ENCODE results near the gene MBTPS1. TPM values are rescaled to one million over a fixed set of nuclear protein-coding genes. Genes with fewer than 3 reads are reported as not detected.
"Not testable (repeated sequence)": the region's sequence is repeated elsewhere in the genome, so short reads cannot be mapped to it uniquely, and the experiment has no call there.

The MBTPS1 gene
- total and polyA plus RNA-seq, 4 donors, result 28.9 to 108 (median 71.6) TPM

- ATAC-seq (ENCODE audit: low FRiP score), result no peak
- Histone ChIP-seq H3K36me3 (ENCODE audit: control insufficient read depth in 1 of 2, insufficient read depth in 2 of 2, low read length in 1 of 2) (no peaks in the 10 kb centered on the region), H3K4me1 (ENCODE audit: control insufficient read depth in 1 of 2, insufficient read depth in 2 of 2, low read length in 2 of 2) (no peaks in the 10 kb centered on the region), H3K4me3 (ENCODE audit: low read length in 2 of 2) (no peak overlapping the region), H3K9me3 (ENCODE audit: control insufficient read depth, low read length) (no peaks in the 10 kb centered on the region), H3K27ac (ENCODE audit: low read depth in 1 of 2, low read length in 2 of 2) (no peak overlapping the region), H3K27me3 (ENCODE audit: control insufficient read depth in 1 of 2, insufficient read depth in 2 of 2, low read length in 1 of 2) (no peaks in the 10 kb centered on the region)
- intact Hi-C loops (cut with DNase I), result no loop called here
- DNase-seq, result no peak
- 85 to 89% methylated on average over 7 of the region's 7 CpGs for WGBS, 2 donors
Observed at GRCh38 chr16:84124257-84125073, 7.7 kb upstream of the MBTPS1 start.

DNA sequence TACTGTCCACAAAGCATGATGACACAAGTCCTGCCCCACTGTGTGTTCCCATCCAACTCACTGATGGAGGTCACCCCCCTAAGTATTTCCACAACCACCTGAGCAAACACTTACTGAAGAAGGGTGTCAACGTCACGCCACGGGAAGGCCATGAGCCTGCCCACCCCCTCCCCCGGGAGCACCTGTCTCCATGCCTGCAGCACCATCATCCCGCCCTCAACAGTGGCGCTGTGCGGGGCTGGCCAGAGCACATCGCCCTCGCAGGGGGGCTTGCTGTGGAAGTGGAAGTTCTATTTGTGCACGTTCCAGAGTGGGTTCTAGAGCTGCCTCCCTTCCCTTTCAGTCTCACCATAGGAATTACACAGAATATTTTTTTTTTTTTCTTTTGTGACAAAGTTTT, 4.3 kb upstream of the MBTPS1 start:
- no peak overlapping the region for H3K4me3 ChIP-seq (ENCODE audit: low read length in 2 of 2)
- intact Hi-C loops (cut with DNase I), result no loop called here
- ATAC-seq (ENCODE audit: low FRiP score) (no peak), DNase-seq (no peak)
- 83 to 87% methylated on average over 10 of the region's 10 CpGs for WGBS, 2 donors
- no peaks in the 10 kb centered on the region for H3K27me3 ChIP-seq (ENCODE audit: control insufficient read depth in 1 of 2, insufficient read depth in 2 of 2, low read length in 1 of 2)
- no peaks in the 10 kb centered on the region for H3K9me3 ChIP-seq (ENCODE audit: control insufficient read depth, low read length)
- no peaks in the 10 kb centered on the region for H3K4me1 ChIP-seq (ENCODE audit: control insufficient read depth in 1 of 2, insufficient read depth in 2 of 2, low read length in 2 of 2)
- no peak overlapping the region for H3K27ac ChIP-seq (ENCODE audit: low read depth in 1 of 2, low read length in 2 of 2)
- H3K36me3 ChIP-seq (ENCODE audit: control insufficient read depth in 1 of 2, insufficient read depth in 2 of 2, low read length in 1 of 2), result no peaks in the 10 kb centered on the region

GRCh38 chr16:84120023-84120422, 3.3 kb upstream of the MBTPS1 start:
- H3K27ac ChIP-seq (ENCODE audit: low read depth in 1 of 2, low read length in 2 of 2), result no peak overlapping the region
- H3K36me3 ChIP-seq (ENCODE audit: control insufficient read depth in 1 of 2, insufficient read depth in 2 of 2, low read length in 1 of 2), result no peaks in the 10 kb centered on the region
- no peak for ATAC-seq (ENCODE audit: low FRiP score)
- H3K9me3 ChIP-seq (ENCODE audit: control insufficient read depth, low read length), result no peaks in the 10 kb centered on the region
- no peaks in the 10 kb centered on the region for H3K4me1 ChIP-seq (ENCODE audit: control insufficient read depth in 1 of 2, insufficient read depth in 2 of 2, low read length in 2 of 2)
- intact Hi-C loops (cut with DNase I), result no loop called here
- DNase-seq, result no peak
- no peaks in the 10 kb centered on the region for H3K27me3 ChIP-seq (ENCODE audit: control insufficient read depth in 1 of 2, insufficient read depth in 2 of 2, low read length in 1 of 2)
- WGBS, 2 donors, result 70 to 76% methylated on average over 5 of the region's 5 CpGs
- H3K4me3 ChIP-seq (ENCODE audit: low read length in 2 of 2), result no peak overlapping the region

DNA sequence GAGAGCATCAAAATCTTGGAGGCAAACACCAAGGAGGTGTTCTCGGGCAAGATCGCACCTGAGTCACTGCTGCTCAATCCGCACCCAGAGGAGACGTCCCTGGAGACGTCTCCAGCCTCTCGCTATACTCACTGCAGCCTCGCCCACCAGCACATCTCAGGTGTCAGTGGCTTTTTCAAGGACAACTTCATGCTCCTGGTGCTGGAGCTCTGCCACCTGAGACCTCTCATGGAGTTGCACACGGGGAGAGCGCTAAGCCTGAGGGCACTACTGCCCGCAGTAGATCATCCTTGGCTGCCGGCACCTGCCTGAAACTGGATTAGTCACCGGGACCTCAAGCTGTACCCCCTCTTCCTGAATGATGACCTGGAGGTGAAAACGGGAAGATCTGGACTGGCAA, 2.6 kb upstream of the MBTPS1 start:
- no peak for DNase-seq
- Histone ChIP-seq H3K36me3 (ENCODE audit: control insufficient read depth in 1 of 2, insufficient read depth in 2 of 2, low read length in 1 of 2) (no peaks in the 10 kb centered on the region), H3K27me3 (ENCODE audit: control insufficient read depth in 1 of 2, insufficient read depth in 2 of 2, low read length in 1 of 2) (no peaks in the 10 kb centered on the region), H3K4me1 (ENCODE audit: control insufficient read depth in 1 of 2, insufficient read depth in 2 of 2, low read length in 2 of 2) (no peaks in the 10 kb centered on the region), H3K9me3 (ENCODE audit: control insufficient read depth, low read length) (no peaks in the 10 kb centered on the region), H3K4me3 (ENCODE audit: low read length in 2 of 2) (no peak overlapping the region), H3K27ac (ENCODE audit: low read depth in 1 of 2, low read length in 2 of 2) (no peak overlapping the region)
- 87 to 89% methylated on average over 13 of the region's 13 CpGs for WGBS, 2 donors
- intact Hi-C loops (cut with DNase I), result no loop called here
- no peak for ATAC-seq (ENCODE audit: low FRiP score)

- H3K4me1 ChIP-seq (ENCODE audit: control insufficient read depth in 1 of 2, insufficient read depth in 2 of 2, low read length in 2 of 2); H3K9me3 ChIP-seq (ENCODE audit: control insufficient read depth, low read length); H3K27me3 ChIP-seq (ENCODE audit: control insufficient read depth in 1 of 2, insufficient read depth in 2 of 2, low read length in 1 of 2); DNase-seq; H3K27ac ChIP-seq (ENCODE audit: low read depth in 1 of 2, low read length in 2 of 2); ATAC-seq (ENCODE audit: low FRiP score); H3K4me3 ChIP-seq (ENCODE audit: low read length in 2 of 2); intact Hi-C loops (cut with DNase I); H3K36me3 ChIP-seq (ENCODE audit: control insufficient read depth in 1 of 2, insufficient read depth in 2 of 2, low read length in 1 of 2): not testable (repeated sequence)
- WGBS, 2 donors, result 89 to 91% methylated on average over 5 of the region's 5 CpGs
Observed at GRCh38 chr16:84118315-84118714, 1.6 kb upstream of the MBTPS1 start.

DNA sequence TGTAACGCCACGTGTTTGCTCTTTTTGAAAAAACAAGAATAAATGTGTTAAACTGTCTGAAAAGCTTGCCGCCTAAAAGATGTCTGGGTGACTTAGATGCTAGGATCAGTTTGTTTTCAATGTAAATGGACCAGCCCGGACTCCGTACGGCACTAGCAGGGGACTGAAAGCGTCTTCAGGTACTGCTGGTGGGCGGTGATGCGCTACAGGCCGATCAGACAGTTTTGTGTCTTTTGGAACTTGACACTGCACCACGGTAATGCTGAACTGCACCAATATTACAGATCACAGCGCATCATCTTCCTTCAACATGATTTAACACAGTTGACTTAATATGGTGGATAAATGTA, 727 bp upstream of the MBTPS1 start:
- Histone ChIP-seq H3K4me3 (ENCODE audit: low read length in 2 of 2) (peak overlapping the region; percentile 80 to 99), H3K27me3 (ENCODE audit: control insufficient read depth in 1 of 2, insufficient read depth in 2 of 2, low read length in 1 of 2) (no peaks in the 10 kb centered on the region), H3K4me1 (ENCODE audit: control insufficient read depth in 1 of 2, insufficient read depth in 2 of 2, low read length in 2 of 2) (no peaks in the 10 kb centered on the region), H3K36me3 (ENCODE audit: control insufficient read depth in 1 of 2, insufficient read depth in 2 of 2, low read length in 1 of 2) (no peaks in the 10 kb centered on the region), H3K27ac (ENCODE audit: low read depth in 1 of 2, low read length in 2 of 2) (peak overlapping the region in 1 of 2 donors; percentile 64), H3K9me3 (ENCODE audit: control insufficient read depth, low read length) (no peaks in the 10 kb centered on the region)
- ATAC-seq (ENCODE audit: low FRiP score) (peak; percentile 12), DNase-seq (no peak)
- WGBS, 2 donors, result 9 to 11% methylated on average over 12 of the region's 12 CpGs
- intact Hi-C loops (cut with DNase I), result loop anchor here in 1 of 2 donors (1.0 kb wide), 1 partner anchor 70 kb away; the partner anchor contains the start of gene TAF1C

- DNase-seq, result no peak
- peak; percentile 3 for ATAC-seq (ENCODE audit: low FRiP score)
- intact Hi-C loops (cut with DNase I), result no loop called here
- Histone ChIP-seq H3K27ac (ENCODE audit: low read depth in 1 of 2, low read length in 2 of 2) (peak overlapping the region; percentile 36 to 56), H3K27me3 (ENCODE audit: control insufficient read depth in 1 of 2, insufficient read depth in 2 of 2, low read length in 1 of 2) (no peaks in the 10 kb centered on the region), H3K4me1 (ENCODE audit: control insufficient read depth in 1 of 2, insufficient read depth in 2 of 2, low read length in 2 of 2) (no peaks in the 10 kb centered on the region), H3K9me3 (ENCODE audit: control insufficient read depth, low read length) (no peaks in the 10 kb centered on the region), H3K36me3 (ENCODE audit: control insufficient read depth in 1 of 2, insufficient read depth in 2 of 2, low read length in 1 of 2) (no peaks in the 10 kb centered on the region), H3K4me3 (ENCODE audit: low read length in 2 of 2) (peak overlapping the region; percentile 93 to 99)
- WGBS, 2 donors, result 1% methylated on average over 56 to 57 of the region's 57 CpGs
Observed at GRCh38 chr16:84115919-84116719, 623 bp downstream of the MBTPS1 start.

DNA sequence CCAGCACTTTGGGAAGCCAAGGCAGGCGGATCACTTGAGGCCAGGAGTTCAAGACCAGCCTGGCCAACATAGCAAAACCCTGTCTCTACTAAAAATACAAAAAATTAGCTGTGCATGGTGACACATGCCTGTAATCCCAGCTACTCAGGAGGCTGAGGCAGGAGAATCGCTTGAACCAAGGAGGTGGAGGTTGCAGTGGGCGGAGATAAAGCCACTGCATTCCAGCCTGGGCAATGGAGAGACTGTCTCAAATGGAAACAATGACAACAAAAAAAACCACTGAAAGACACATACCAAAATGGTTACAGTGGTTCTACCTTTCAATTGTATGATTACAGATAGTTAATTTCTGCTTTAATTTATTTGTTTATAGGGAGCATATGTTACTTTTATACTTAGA, 4.8 kb downstream of the MBTPS1 start:
- H3K27ac ChIP-seq (ENCODE audit: low read depth in 1 of 2, low read length in 2 of 2); H3K9me3 ChIP-seq (ENCODE audit: control insufficient read depth, low read length); intact Hi-C loops (cut with DNase I); H3K27me3 ChIP-seq (ENCODE audit: control insufficient read depth in 1 of 2, insufficient read depth in 2 of 2, low read length in 1 of 2); H3K4me1 ChIP-seq (ENCODE audit: control insufficient read depth in 1 of 2, insufficient read depth in 2 of 2, low read length in 2 of 2); DNase-seq; H3K36me3 ChIP-seq (ENCODE audit: control insufficient read depth in 1 of 2, insufficient read depth in 2 of 2, low read length in 1 of 2); ATAC-seq (ENCODE audit: low FRiP score); H3K4me3 ChIP-seq (ENCODE audit: low read length in 2 of 2): not testable (repeated sequence)
- 85 to 95% methylated on average over 3 of the region's 3 CpGs for WGBS, 2 donors
